ENCODE data around the gene APOC1.

Gene APOC1

DNA sequence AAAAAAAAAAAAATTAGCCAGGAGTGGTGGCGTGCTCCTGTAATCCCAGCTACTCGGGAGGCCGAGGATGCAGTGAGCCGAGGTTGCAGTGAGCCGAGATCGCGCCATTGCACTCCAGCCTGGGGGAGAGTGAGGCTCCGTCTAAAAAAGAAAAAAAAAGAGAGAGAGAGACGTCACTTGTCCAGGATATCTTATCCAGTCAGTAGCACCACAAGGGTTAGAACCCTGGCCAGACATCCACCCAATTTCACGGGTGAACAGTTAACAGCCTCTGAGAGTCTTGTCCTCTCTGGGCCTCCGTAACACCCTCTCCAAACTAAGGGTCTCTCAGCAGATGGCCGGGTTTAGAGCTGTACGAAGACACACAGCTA lies 39.9 kb downstream of the APOC1 start:
- peak overlapping the region; percentile 57 for H3K4me3 ChIP-seq (ENCODE audit: low read depth, low read length)
- no peak for TF ChIP-seq CTCF (IDR thresholded peaks at IDR 0.05; ENCODE audit: low read depth, low read length, missing control alignments)
- DNase-seq (ENCODE audit: low read depth), result no peak

DNA sequence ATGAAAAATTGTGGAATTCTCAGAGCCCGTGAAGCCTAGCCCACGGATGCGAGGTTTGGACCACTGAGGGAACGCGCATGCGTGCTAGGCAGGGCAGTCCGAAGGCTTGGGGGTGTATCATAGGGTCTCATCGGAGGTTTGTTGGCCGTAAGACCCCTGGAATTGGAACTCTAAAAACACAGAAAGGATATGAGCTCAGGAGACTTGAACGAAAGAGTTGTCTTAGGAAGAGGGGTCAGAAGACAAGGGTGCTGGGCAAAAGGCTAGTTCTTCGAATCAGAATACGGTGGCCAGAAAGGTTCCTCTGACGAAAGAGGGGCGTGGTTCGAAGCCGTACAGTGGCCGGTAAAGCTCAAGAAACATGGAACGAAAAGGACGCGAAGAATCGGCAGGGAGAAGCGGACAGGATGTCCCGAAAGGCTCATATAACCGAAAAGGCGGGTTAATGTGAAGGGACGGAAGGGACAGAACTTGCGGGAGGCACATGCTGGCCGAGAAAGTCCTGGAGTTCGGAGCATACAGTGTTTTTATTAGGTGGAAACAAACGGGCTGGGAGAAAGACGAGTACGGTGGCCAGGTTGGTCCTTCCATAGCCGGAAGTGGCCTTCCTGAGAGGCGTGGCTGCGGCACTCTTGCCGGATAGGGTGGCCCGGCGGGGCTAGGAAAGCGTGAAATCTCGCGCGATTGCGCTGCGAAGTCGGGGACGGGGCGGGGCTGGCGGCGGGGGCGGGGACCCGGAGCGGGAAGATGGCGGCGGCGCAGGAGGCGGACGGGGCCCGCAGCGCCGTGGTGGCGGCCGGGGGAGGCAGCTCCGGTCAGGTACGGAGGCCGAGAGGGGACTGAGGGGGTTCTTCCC lies 40.5 kb downstream of the APOC1 start, which contains the start of gene CLPTM1:
Gene CLPTM1, plus strand, starts transcription at position 732 of the 856 bp plus-strand sequence. Its CDS starts 16 bp downstream, at position 748.
- H3K4me3 ChIP-seq (ENCODE audit: low read depth, low read length), result peak within 1 kb of the TSS; percentile 78
- no peak for TF ChIP-seq CTCF (IDR thresholded peaks at IDR 0.05; ENCODE audit: low read depth, low read length, missing control alignments)
- DNase-seq (ENCODE audit: low read depth), result peak; percentile 87

GRCh38 chr19:44955505-44956439 lies 41.4 kb downstream of the APOC1 start:
- DNase-seq (ENCODE audit: low read depth), result no peak
- H3K4me3 ChIP-seq (ENCODE audit: low read depth, low read length), result peak overlapping the region; percentile 78
- TF ChIP-seq CTCF (IDR thresholded peaks at IDR 0.05; ENCODE audit: low read depth, low read length, missing control alignments), result no peak

- DNase-seq (ENCODE audit: low read depth), result no peak
- H3K4me3 ChIP-seq (ENCODE audit: low read depth, low read length), result no peak overlapping the region
- TF ChIP-seq CTCF (IDR thresholded peaks at IDR 0.05; ENCODE audit: low read depth, low read length, missing control alignments), result no peak
Measured at GRCh38 chr19:44957526-44957925, 43.1 kb downstream of the APOC1 start.

DNA sequence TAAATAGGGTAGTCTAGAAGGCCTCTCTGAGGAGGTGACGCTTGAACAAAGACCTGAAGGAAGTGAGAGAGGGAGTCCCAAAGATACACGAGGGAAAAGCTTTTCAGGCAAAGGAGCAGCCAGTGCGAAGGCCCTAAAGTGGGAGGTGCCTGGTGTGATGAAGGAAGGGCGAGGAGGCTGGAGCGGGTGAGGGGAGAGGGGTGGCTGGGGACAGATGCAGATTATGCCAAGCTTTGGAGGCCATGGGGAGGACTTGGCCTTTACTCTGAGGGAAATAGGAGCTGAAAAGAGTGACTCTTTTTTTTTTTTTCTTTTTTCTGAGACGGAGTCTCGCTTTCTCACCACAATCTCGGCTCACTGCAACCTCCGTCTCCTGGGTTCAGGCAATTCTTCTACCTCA lies 43.7 kb downstream of the APOC1 start:
- H3K4me3 ChIP-seq (ENCODE audit: low read depth, low read length), result no peak overlapping the region
- DNase-seq (ENCODE audit: low read depth), result no peak
- TF ChIP-seq CTCF (IDR thresholded peaks at IDR 0.05; ENCODE audit: low read depth, low read length, missing control alignments), result no peak

DNA sequence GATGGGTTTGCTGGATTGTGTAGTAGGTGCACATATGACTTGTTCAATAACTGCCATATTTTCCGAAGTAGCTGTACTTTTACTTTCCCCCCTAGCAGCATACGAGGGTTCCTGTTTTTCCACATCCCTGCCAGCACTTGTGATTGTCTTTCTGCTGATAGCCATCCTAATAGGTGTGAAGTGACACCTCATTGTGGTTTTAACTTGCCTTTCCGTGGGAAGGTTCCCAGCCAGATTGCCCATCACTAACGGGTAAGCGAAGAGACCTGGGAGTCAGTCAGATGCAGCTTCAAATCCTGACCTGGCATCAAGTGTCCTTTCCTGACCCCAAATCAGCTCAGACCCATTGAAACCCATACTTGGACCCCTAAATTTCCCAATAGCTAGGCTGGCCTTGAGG lies 45.3 kb downstream of the APOC1 start:
- DNase-seq (ENCODE audit: low read depth), result no peak
- no peak for TF ChIP-seq CTCF (IDR thresholded peaks at IDR 0.05; ENCODE audit: low read depth, low read length, missing control alignments)
- no peak overlapping the region for H3K4me3 ChIP-seq (ENCODE audit: low read depth, low read length)

All from GM12864 (cell line).